GM12878 (cell line): ENCODE results near the gene BCL10. TPM values are rescaled to one million over a fixed set of nuclear protein-coding genes. Genes with fewer than 3 reads are reported as not detected.

Experiments
- ATAC-seq: fragments of 200-7000 bp; cut with Tn5 transposase; 3 replicates; pipeline ENCODE4 v1.9.1; 2020; ENCODE audit warnings: mild to moderate bottlenecking, moderate library complexity
- BruUV-seq: library from RNA; stranded (reverse); fragments of 400-500 nt; replicated peaks from 2 replicates; lab custom pipeline; 2021; lab: Mats Ljungman, UMichigan
- CTCF ChIA-PET: fragments of 300-600 bp; sonication (Branson Sonifier 250); formaldehyde crosslinking; extraction: SDS; loops from one replicate; lab custom pipeline; 2021; ENCODE audit warnings: inconsistent platforms; lab: Yijun Ruan, JAX
- POLR2A ChIA-PET: fragments of 350-600 bp; formaldehyde crosslinking; extraction: SDS; loops from one replicate; lab custom pipeline; 2021; ENCODE audit warnings: inconsistent platforms; lab: Charles Lee
- RAD21 ChIA-PET: fragments of 300-600 bp; sonication (Branson Sonifier 250); formaldehyde crosslinking; loops from one replicate; lab custom pipeline; 2023; ENCODE audit warnings: antibody characterized with exemption; ENCODE audit not compliant: unreplicated experiment; lab: Charles Lee
- SMC1A ChIA-PET: fragments of 300-600 bp; sonication (Branson Sonifier 250); formaldehyde crosslinking; loops from one replicate; lab custom pipeline; 2023; ENCODE audit not compliant: unreplicated experiment, uncharacterized antibody; lab: Charles Lee
- DNase-seq: peaks from one replicate; pipeline ENCODE4 v3.0.0-alpha.2; 2011; ENCODE audit warnings: low read depth, low spot score
- FAIRE-seq: peaks from 3 replicates; lab custom pipeline; 2011; peaks lifted over from hg19 to GRCh38; lab: Jason Lieb, UNC
- H2AFZ ChIP-seq: 2 replicates; pipeline ENCODE4 v1.6.0; 2011; ENCODE audit warnings: low read depth, low read length, control low read depth; ENCODE audit not compliant: control insufficient read depth
- H3K27ac ChIP-seq: 2 replicates; pipeline ENCODE4 v1.5.1; 2011; ENCODE audit warnings: control low read depth; ENCODE audit not compliant: control insufficient read depth, insufficient read depth
- H3K27me3 ChIP-seq, 2 experiments: replicated peaks in 1 of 2; 2 replicates each; pipeline versions ENCODE4 v1.6.0 to v1.6.1; 2011; ENCODE audit warnings: low read length in 1 of 2; ENCODE audit not compliant: control insufficient read depth in 2 of 2, insufficient read depth in 2 of 2
- H3K36me3 ChIP-seq, 2 experiments: 2 replicates each; pipeline ENCODE4 v1.5.1; 2011; ENCODE audit warnings: low read length in 1 of 2; ENCODE audit not compliant: control insufficient read depth in 2 of 2, insufficient read depth in 2 of 2
- H3K4me1 ChIP-seq: 2 replicates; pipeline ENCODE4 v1.6.1; 2011; ENCODE audit warnings: mild to moderate bottlenecking, low read length, moderate library complexity, mixed read lengths; ENCODE audit not compliant: control insufficient read depth, insufficient read depth
- H3K4me2 ChIP-seq: 2 replicates; pipeline ENCODE4 v1.6.0; 2011; ENCODE audit warnings: control low read depth; ENCODE audit not compliant: control insufficient read depth, insufficient read depth
- H3K4me3 ChIP-seq: fragments of 200-600 bp; sonication (generic); 2 replicates; pipeline ENCODE4 v1.5.1; 2016
- H3K79me2 ChIP-seq: 2 replicates; pipeline ENCODE4 v1.6.0; 2011; ENCODE audit warnings: low read length; ENCODE audit not compliant: control insufficient read depth, insufficient read depth
- H3K9ac ChIP-seq: 2 replicates; pipeline ENCODE4 v1.8.0; 2011; ENCODE audit warnings: low read length, control low read depth, mixed read lengths; ENCODE audit not compliant: control insufficient read depth, insufficient read depth
- H3K9me3 ChIP-seq: replicated peaks from 3 replicates; pipeline ENCODE4 v1.5.1; 2011; ENCODE audit warnings: mild to moderate bottlenecking, low read length; ENCODE audit not compliant: control insufficient read depth, insufficient read depth
- H4K20me1 ChIP-seq: 2 replicates; pipeline ENCODE4 v1.6.0; 2011; ENCODE audit not compliant: control insufficient read depth, insufficient read depth
- BCLAF1 ChIP-seq: fragments of 450-650 bp; IDR thresholded peaks from 2 replicates; pipeline ENCODE4 v1.6.1; 2017; ENCODE audit warnings: antibody characterized with exemption, mild to moderate bottlenecking, moderate library complexity
- JUNB ChIP-seq: IDR thresholded peaks from 2 replicates; pipeline ENCODE4 v1.6.1; 2016; ENCODE audit warnings: antibody characterized with exemption, mild to moderate bottlenecking
- LARP7 ChIP-seq: fragments of 450-650 bp; IDR thresholded peaks from 2 replicates; pipeline ENCODE4 v1.6.1; 2017; ENCODE audit warnings: mild to moderate bottlenecking
- MEF2B ChIP-seq: fragments of 450-650 bp; IDR thresholded peaks from 2 replicates; pipeline ENCODE4 v1.6.1; 2018; ENCODE audit warnings: mild to moderate bottlenecking, moderate library complexity; ENCODE audit not compliant: partially characterized antibody, poor library complexity, severe bottlenecking
- MXI1 ChIP-seq: fragments of 150-350 bp; IDR thresholded peaks from 2 replicates; pipeline ENCODE4 v1.6.1; 2011; ENCODE audit warnings: low read depth, mild to moderate bottlenecking, inconsistent platforms, low read length, improper control_type of control experiment
- NRF1 ChIP-seq: conservative IDR thresholded peaks from 2 replicates; pipeline ENCODE4 v1.6.1; 2011; ENCODE audit warnings: mild to moderate bottlenecking, low read depth, low read length, improper control_type of control experiment
- SKIL ChIP-seq: fragments of 450-650 bp; IDR thresholded peaks from 2 replicates; pipeline ENCODE4 v1.6.1; 2017; ENCODE audit warnings: mild to moderate bottlenecking, low read depth, inconsistent platforms; ENCODE audit not compliant: poor library complexity, severe bottlenecking
- TCF12 ChIP-seq: IDR thresholded peaks from 2 replicates; pipeline ENCODE4 v1.6.1; 2011; ENCODE audit warnings: low read depth, mild to moderate bottlenecking, low read length
- ZNF687 ChIP-seq: fragments of 450-650 bp; IDR thresholded peaks from 2 replicates; pipeline ENCODE4 v1.6.1; 2017; ENCODE audit warnings: mild to moderate bottlenecking, moderate library complexity
- ZSCAN29 ChIP-seq: fragments of 450-650 bp; IDR thresholded peaks from 2 replicates; pipeline ENCODE4 v1.6.1; 2017; ENCODE audit warnings: mild to moderate bottlenecking, moderate library complexity
- in situ Hi-C: fragments of 300-500 bp; cut with MboI; formaldehyde crosslinking; loops from 9 replicates; pipeline ENCODE4 v1.14.3; 2018; ENCODE audit warnings: mixed read lengths
- intact Hi-C: fragments of 100-400 bp; cut with micrococcal nuclease; formaldehyde crosslinking; loops from one replicate; pipeline ENCODE4 v1.14.2; 2022; ENCODE audit not compliant: unreplicated experiment
- polyA plus RNA-seq, 11 experiments: library from polyadenylated mRNA; depleted of rRNA in 4 of 11; unstranded in 6 of 11; stranded (reverse) in 5 of 11; fragments of >200 nt; fragmentation: Nextera tagmentation in 4 of 11; fragmentation: Illumina TruSeq in 1 of 11; extraction: Ambion mirVana in 4 of 11; extraction: Trizol in 1 of 11; gene quantifications; 1 replicate in 1 of 11; 2 replicates in 10 of 11; pipeline versions ENCODE4 v1.2.1 to v1.2.3, GENCODE V29; 2011 to 2016; ENCODE audit warnings: inconsistent platforms in 2 of 11, missing spikeins in 2 of 11, low read depth in 1 of 11
- total RNA-seq, 4 experiments: library from RNA; depleted of rRNA in 3 of 4; stranded (reverse); fragments of >200 nt in 3 of 4; fragmentation: Illumina TruSeq in 1 of 4; extraction: Trizol in 1 of 4; gene quantifications; 2 replicates each; pipeline versions ENCODE4 v1.2.1 to v1.2.3, GENCODE V29; 2013 to 2021
- TF ChIP-seq, protein P1 (sequence below): IDR thresholded peaks from 2 replicates; pipeline ENCODE4 v1.6.1; 2011; ENCODE audit warnings: borderline replicate concordance, low read depth, mild to moderate bottlenecking, moderate library complexity, low read length; ENCODE audit not compliant: insufficient read depth, poor library complexity, severe bottlenecking

BCL10 gene
- total and polyA plus RNA-seq, 10 of the 15 experiments (the other 5 are each of a cell fraction or from before 2014, with no cell fraction given) = 10.6 to 35.2 (median 19.5) TPM

DNA sequence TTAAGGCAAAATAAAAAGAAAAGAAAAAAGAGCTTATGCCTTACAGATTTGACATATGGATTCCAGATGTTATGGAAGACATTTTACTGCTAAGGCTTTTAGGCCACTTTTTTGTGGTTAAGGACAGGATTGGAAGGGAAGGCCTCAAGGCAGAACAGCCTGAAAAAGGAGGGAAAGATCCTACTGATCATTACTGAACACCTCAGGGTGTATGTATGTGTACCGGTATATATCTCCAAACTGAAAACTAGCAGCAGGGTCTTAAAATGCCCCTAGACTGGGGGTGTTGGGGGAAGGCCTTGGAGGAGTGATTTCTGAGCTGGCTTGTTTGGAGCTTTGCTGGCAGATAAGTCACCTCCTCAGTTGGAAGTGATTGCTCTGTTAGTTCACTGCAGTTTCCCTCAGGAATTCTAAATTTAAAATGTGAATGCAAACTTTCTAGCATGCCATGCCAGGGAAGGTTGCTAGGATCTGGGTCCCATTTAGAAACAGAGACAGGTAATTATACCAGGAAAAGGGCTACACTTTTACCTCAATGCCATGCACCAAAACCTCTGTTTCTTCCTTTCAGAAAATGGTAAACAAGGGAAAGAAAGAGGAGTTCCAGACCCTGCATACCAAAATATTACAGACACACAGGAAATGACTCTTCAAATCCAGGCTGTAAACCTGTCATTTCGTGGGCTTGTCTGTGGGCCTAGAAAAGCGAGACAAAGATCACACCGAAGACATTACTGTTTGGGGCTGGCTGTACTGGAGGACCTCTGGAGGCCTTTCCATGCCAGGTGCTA, 32.0 kb downstream of the BCL10 start (continued):
- TF ChIP-seq ZNF687 (no peak), JUNB (no peak)

DNA sequence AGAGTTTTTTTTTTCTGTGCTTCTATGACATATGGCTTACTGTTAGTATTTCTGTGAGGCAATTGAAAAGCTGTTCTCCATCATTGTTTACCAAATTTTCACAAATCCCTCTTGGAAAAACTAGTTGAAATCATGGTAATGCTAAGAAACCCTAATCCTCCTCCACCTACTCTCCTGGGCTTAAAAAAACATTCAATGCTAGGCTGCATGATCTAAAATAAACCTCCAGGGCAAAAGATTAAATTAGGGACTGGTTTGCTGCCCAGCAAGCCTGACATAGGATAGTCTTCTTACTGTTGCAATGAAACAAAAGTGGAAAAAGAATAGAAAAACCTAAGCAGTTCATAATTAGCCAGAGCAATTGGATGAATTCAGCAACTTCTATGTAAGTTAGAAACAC, 33.1 kb downstream of the BCL10 start:
- H3K27me3 ChIP-seq = no peaks in the 10 kb centered on the region
- no peak overlapping the region for H3K4me2 ChIP-seq
- CTCF ChIA-PET = interaction anchor here (3.6 kb wide), 1 partner anchor 11 kb away, joined by 11 read pairs; no protein-coding TSS in a partner anchor
- no peaks in the 10 kb centered on the region for H3K36me3 ChIP-seq
- FAIRE-seq = no peak
- POLR2A ChIA-PET = no interaction called here
- TF ChIP-seq MXI1 (no peak), TCF12 (no peak), SKIL (no peak), ZSCAN29 (no peak), BCLAF1 (no peak), NRF1 (no peak), LARP7 (no peak), MEF2B (no peak)
- TF ChIP-seq, protein P1, sequence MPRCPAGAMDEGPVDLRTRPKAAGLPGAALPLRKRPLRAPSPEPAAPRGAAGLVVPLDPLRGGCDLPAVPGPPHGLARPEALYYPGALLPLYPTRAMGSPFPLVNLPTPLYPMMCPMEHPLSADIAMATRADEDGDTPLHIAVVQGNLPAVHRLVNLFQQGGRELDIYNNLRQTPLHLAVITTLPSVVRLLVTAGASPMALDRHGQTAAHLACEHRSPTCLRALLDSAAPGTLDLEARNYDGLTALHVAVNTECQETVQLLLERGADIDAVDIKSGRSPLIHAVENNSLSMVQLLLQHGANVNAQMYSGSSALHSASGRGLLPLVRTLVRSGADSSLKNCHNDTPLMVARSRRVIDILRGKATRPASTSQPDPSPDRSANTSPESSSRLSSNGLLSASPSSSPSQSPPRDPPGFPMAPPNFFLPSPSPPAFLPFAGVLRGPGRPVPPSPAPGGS = no peak
- TF ChIP-seq, all 136 proteins: peak for 0
- in situ Hi-C loops (no loop called here), intact Hi-C loops (no loop called here)
- Histone ChIP-seq H3K9me3 (no peaks in the 10 kb centered on the region), H3K4me3 (no peak overlapping the region), H3K9ac (no peak overlapping the region), H3K27ac (no peak overlapping the region), H3K79me2 (no peaks in the 10 kb centered on the region), H3K4me1 (no peaks in the 10 kb centered on the region), H4K20me1 (no peaks in the 10 kb centered on the region), H2AFZ (no peak overlapping the region)
- DNase-seq (no peak), ATAC-seq (no peak)
- RAD21 ChIA-PET = no interaction called here
- SMC1A ChIA-PET = interaction anchor here (0.6 kb wide), 1 partner anchor 26 kb away, joined by 5 read pairs; no protein-coding TSS in a partner anchor
- no TSS peak for BruUV-seq
